ENCODE results near the gene RSF1.

RSF1 gene

DNA sequence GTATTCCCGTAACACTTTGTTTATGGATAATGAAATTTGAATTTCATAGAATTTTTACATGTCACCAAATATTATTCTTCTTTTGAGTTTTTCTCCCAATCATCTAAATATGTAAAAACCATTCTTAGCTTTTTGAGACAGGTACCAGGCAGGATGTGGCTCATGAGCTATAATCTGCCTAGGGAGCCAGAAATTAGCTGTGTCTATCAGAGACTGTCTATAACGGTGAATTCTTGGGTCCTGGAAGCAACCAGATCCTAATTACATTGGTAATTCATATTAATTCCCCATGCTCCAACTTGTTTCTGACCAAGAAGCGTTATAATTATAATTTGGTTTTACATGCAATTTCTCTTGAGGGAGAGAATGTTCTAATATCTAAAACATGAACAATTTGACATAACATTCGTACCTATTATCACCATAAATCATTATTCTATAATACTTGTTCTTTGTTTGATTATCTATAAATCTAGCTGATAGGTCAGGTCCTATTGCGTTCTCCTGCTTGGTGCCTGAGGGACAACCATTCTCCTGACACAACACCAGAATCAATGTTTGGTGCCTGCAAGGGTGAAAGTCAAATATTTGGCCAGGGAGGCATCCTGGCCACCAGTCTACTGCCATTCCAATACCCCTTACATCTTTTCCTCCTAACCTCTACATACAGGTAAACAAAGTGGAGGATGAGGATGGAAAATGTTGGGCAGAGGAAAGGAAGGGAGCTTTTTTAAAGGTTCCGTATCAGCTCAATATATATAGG is 69.9 kb downstream of the RSF1 start:
- DNase-seq (ENCODE audit: low read depth in 4 of 4, low spot score in 1 of 4): no peak

DNA sequence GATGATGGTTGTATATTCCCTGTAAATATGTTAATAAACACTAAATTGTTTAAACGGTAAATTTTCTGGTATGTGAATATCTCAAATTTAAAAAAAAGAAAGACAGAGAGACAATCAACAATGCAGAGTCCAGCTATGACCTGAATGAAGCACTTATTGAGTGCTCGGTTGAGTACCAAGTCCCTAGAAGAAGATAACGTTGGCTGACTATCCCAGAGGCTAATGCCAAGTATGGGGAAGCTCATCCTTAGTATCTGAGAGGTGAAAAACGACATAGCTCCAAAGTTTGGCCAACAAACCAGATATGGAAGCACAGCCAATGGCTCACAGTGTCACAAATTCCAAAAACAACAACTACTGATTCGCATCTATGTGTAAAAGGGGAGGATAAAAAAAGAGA is 71.3 kb downstream of the RSF1 start:
- DNase-seq (ENCODE audit: low read depth in 4 of 4, low spot score in 1 of 4): no peak

- DNase-seq (ENCODE audit: low read depth in 4 of 4, low spot score in 1 of 4): no peak
Observed at GRCh38 chr11:77748266-77748665, 72.3 kb downstream of the RSF1 start.

DNA sequence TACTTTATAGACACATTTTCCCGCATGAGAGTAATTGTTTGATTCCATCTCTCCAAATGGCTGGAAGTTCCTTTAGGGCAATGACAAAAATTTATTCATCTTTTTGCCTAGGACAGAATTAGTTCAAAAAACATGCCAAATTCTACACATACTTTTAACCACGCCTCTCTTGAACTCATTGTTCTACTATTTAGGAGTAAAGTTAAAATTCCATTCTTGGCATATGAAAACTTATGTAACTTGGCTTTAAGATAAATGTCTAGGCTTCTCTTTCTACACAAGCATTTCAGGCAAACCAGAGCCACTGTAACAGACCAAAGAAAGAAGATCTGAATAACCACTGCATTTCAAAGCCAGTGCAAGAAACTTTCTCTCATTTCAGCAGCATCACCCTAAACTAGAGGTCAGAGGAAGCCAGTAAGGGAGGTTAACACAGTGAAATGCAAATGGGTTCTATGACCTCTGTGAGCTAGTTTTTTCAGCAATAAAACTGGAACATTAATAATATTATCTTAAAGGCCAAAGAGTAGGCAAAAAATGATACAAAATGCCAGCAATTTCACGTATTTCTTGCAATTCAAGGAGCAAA is 73.0 kb downstream of the RSF1 start:
- DNase-seq (ENCODE audit: low read depth in 4 of 4, low spot score in 1 of 4): no peak

GRCh38 chr11:77736473-77736872 is 84.0 kb downstream of the RSF1 start:
- no peak for DNase-seq (ENCODE audit: low read depth in 4 of 4, low spot score in 1 of 4)

DNA sequence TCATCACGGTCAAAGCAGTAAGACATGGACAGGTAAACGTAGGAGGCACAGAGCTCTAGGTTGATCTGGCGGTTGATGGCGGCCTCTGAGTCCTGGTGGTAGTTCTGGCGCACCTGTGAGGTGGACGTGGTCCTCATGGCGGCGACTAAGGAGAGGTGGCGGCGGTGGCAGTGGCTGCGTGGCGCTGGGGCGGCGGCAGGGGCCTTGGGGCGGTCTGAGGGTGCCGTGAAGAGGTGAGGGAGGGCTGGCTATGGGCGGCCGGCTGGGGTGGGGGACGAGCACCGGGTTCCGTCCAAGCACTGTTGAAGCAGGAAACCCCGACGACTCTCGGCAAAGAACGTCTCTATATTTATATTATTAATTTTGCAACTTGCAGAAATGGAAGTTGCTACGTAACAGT is 85.6 kb downstream of the RSF1 start:
- no peak for DNase-seq (ENCODE audit: low read depth in 4 of 4, low spot score in 1 of 4)

DNA sequence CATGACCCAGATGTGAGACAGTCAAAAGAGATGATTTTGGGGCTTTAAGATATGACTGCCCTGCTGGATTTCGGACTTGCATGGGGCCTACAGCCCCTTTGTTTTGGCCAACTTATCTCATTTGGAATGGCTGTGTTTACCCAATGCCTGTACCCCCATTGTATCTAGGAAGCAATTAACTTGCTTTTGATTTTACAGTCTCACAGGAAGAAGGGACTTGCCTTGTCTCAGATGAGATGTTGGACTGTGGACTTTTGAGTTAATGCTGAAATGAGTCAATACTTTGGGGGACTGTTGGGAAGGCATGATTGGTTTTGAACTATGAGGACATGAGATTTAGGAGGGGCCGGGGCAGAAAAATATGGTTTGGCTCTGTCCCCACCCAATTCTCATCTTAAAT is 88.4 kb downstream of the RSF1 start:
- no peak for DNase-seq (ENCODE audit: low read depth in 4 of 4, low spot score in 1 of 4)

GRCh38 chr11:77730789-77731188 is 89.7 kb downstream of the RSF1 start:
- DNase-seq (ENCODE audit: low read depth in 4 of 4, low spot score in 1 of 4): no peak

GRCh38 chr11:77729063-77729462 is 91.5 kb downstream of the RSF1 start:
- DNase-seq (ENCODE audit: low read depth in 4 of 4, low spot score in 1 of 4): no peak

DNA sequence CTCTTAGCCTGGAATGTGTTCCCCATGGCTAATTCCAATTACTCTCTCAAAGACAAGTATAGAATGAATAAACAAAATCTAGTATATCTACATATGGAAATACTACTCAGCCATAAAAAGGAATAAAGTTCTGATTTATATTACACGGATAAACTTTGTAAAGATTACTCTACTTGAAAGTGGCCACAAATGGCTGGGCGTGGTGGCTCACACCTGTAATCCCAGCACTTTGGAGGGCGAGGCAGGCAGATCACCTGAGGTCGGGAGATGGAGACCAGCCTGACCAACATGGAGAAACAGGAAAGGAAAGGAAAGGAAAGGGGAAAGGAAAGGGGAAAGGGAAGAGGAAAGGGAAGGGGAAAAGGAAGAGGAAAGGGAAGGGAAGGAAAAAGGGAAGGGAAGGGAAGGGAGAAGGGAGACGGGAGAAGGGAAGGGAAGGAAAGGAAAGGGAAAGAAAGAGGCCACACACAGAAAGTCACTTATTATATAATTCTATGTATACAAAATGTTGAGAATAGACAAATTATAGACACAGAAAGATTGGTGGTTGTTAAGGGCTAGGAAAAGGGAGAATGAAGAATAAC is 92.2 kb downstream of the RSF1 start:
- no peak for DNase-seq (ENCODE audit: low read depth in 4 of 4, low spot score in 1 of 4)

DNA sequence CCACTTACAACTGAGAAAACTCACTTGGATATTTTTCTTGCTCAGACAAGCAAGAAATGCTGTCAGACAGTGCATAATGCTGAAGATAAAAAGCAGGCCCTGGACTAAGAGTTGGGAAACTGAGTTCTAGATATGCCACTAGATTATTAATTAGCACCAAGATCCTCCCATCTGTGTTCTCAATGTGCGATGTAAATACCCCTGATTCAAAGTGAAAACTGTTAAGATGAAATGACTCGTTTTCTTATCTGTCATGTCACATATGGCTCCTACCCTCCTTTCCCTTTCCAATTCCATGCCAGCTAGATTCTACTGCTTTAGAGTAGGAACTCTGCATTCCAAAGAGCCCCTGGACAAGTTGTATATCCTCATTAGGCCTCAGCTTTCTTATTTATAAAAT is 94.0 kb downstream of the RSF1 start:
- DNase-seq (ENCODE audit: low read depth in 4 of 4, low spot score in 1 of 4): no peak

DNA sequence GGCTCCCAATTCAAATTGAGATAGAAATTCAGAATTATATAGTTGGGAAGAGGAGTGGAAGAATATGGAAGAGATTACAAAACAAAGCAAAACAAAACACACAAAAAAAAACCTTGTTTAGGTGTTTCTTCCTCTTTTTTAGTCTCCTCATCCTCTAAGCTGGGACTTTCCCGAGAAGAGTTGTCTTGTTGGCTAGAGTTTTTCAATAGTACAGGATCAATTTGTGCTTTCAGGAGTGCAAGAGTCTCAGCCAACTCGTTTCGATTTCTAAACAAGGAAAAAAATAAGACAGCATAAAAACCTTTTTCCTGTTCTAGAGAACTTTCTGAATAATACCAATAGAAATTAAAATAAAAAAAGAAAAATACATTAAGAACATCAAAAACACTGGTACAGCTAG is 95.1 kb downstream of the RSF1 start:
- no peak for DNase-seq (ENCODE audit: low read depth in 4 of 4, low spot score in 1 of 4)

GRCh38 chr11:77724636-77725035 is 95.9 kb downstream of the RSF1 start:
- DNase-seq (ENCODE audit: low read depth in 4 of 4, low spot score in 1 of 4): no peak

- no peak for DNase-seq (ENCODE audit: low read depth in 4 of 4, low spot score in 1 of 4)
Observed at GRCh38 chr11:77723024-77723423, 97.5 kb downstream of the RSF1 start.

GRCh38 chr11:77710358-77710757 is 110.2 kb downstream of the RSF1 start:
- no peak for DNase-seq (ENCODE audit: low read depth in 4 of 4, low spot score in 1 of 4)

GRCh38 chr11:77705876-77706579 is 114.5 kb downstream of the RSF1 start:
- DNase-seq (ENCODE audit: low read depth in 4 of 4, low spot score in 1 of 4): no peak

- peak in 1 of 4 experiments; percentile 1 for DNase-seq (ENCODE audit: low read depth in 4 of 4, low spot score in 1 of 4)
Observed at GRCh38 chr11:77705195-77705875, 115.2 kb downstream of the RSF1 start.

- DNase-seq (ENCODE audit: low read depth in 4 of 4, low spot score in 1 of 4): no peak
Observed at GRCh38 chr11:77704029-77704428, 116.5 kb downstream of the RSF1 start.

DNA sequence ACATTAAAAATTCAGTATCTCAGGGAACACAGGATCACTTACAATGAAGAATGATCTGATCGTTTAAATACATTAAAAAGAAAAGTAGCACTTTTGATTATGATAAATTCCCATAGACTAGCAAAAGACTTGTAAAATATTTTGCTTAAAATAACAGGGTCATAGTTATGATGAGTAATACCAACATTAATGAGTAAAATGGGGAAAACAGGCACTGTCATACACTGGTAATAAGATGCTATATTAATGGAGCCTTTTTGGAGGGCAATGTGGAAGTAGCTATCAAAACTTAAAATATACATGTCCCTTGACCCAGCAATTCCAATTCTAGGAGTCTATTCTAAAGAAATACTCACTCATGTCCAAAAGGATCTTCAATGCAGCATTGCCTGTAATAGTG is 121.1 kb downstream of the RSF1 start:
- DNase-seq (ENCODE audit: low read depth in 4 of 4, low spot score in 1 of 4): no peak

DNA sequence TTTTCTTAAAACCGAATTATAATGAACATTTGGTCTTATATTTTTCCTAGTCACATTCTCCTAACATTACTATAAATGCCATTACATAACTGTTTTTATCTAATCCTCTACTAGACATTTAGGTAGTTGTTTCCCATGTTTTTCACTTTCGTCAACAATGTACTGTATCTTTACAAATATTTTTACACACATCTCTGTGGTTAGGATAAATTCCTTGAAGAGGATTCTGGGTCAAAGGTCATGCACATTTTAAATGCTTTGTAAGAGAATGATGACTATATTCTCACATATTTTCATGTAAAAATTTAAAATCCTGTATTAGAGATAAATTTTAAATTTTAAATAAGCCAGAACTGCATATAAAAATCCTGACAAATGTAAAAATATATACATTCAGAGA is 121.6 kb downstream of the RSF1 start:
- DNase-seq (ENCODE audit: low read depth in 4 of 4, low spot score in 1 of 4): no peak

DNA sequence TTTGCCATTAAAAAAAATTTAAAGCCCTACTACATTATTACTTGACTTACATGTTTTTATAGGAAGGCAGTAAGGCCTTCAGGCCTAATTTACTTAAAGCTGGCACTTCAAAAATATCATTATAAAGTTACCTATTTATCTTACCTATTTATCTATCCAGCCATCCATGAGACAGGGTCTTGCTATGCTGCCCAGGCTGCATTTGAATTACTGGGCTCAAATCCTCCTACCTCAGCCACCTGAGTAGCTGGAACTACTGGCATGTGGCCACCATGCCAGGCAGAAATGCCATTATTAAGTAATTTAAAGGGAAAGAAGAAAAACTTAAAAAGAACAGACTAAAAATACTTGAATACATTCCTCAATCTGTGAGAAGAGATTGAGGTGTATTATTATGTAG is 122.7 kb downstream of the RSF1 start:
- no peak for DNase-seq (ENCODE audit: low read depth in 4 of 4, low spot score in 1 of 4)

- DNase-seq (ENCODE audit: low read depth in 4 of 4, low spot score in 1 of 4): no peak
Observed at GRCh38 chr11:77695417-77695816, 125.1 kb downstream of the RSF1 start.

Measured in stimulated activated CD4-positive, alpha-beta T cell treated with anti-CD3 and anti-CD28 coated beads, Interleukin-1b, Interleukin-23, amount 100 ng/mL, for 24 hours (primary cell).